Neural cell (in vitro differentiated cells): Measurements from ENCODE around the gene MIS12. TPM values are rescaled to one million over a fixed set of nuclear protein-coding genes. Genes with fewer than 3 reads are reported as not detected.

Experiments used
- H2AFZ ChIP-seq: fragments of 200-600, 300-800 bp; sonication (generic), shearing (Covaris generic); 2 replicates; pipeline ENCODE4 v1.6.0; 2014; ENCODE audit warnings: low read depth, mild to moderate bottlenecking, antibody characterized with exemption, low read length, moderate library complexity
- H3F3A ChIP-seq: fragments of 200-600 bp; shearing (Covaris generic); 2 replicates; pipeline ENCODE4 v1.6.1; 2016; ENCODE audit warnings: mild to moderate bottlenecking, moderate library complexity, mixed read lengths, antibody characterized with exemption, low read length; ENCODE audit not compliant: insufficient read depth, poor library complexity, severe bottlenecking
- H3K27ac ChIP-seq: fragments of 200-600, 300-800 bp; sonication (generic), shearing (Covaris generic); 2 replicates; pipeline ENCODE4 v1.5.1; 2014; ENCODE audit warnings: mild to moderate bottlenecking, low read length, moderate library complexity
- H3K27me3 ChIP-seq: fragments of 300-800, 200-600 bp; sonication (generic), shearing (Covaris generic); 2 replicates; pipeline ENCODE4 v1.6.0; 2014; ENCODE audit warnings: mild to moderate bottlenecking, low read depth, low read length, moderate library complexity; ENCODE audit not compliant: insufficient read depth
- H3K36me3 ChIP-seq: fragments of 300-800, 200-600 bp; sonication (generic), shearing (Covaris generic); 2 replicates; pipeline ENCODE4 v1.5.1; 2014; ENCODE audit warnings: mild to moderate bottlenecking, antibody characterized with exemption, low read length, moderate library complexity; ENCODE audit not compliant: insufficient read depth
- H3K4me2 ChIP-seq: fragments of 300-800, 200-600 bp; sonication (generic), shearing (Covaris generic); 2 replicates; pipeline ENCODE4 v1.6.0; 2014; ENCODE audit warnings: mild to moderate bottlenecking, low read length
- H3K4me3 ChIP-seq: fragments of 300-800, 200-600 bp; sonication (generic), shearing (Covaris generic); 2 replicates; pipeline ENCODE4 v1.5.1; 2014; ENCODE audit warnings: mild to moderate bottlenecking, low read length, moderate library complexity
- H3K79me2 ChIP-seq: fragments of 200-600 bp; shearing (Covaris generic); replicated peaks from 2 replicates; pipeline ENCODE4 v1.6.0; 2014; ENCODE audit warnings: mild to moderate bottlenecking, low read length, moderate library complexity; ENCODE audit not compliant: insufficient read depth
- H3K9ac ChIP-seq: fragments of 300-800, 200-600 bp; sonication (generic), shearing (Covaris generic); 2 replicates; pipeline ENCODE4 v1.6.1; 2016; ENCODE audit warnings: mild to moderate bottlenecking, low read length, mixed read lengths
- H3K9me2 ChIP-seq: fragments of 200-600 bp; shearing (Covaris generic); 2 replicates; pipeline ENCODE4 v1.6.1; 2016; ENCODE audit warnings: mild to moderate bottlenecking, low read length, mixed read lengths; ENCODE audit not compliant: insufficient read depth
- H3K9me3 ChIP-seq: fragments of 200-600, 300-800 bp; sonication (generic), shearing (Covaris generic); 2 replicates; pipeline ENCODE4 v1.6.1; 2016; ENCODE audit warnings: mild to moderate bottlenecking, mixed run types, low read length, moderate library complexity, mixed read lengths
- H4K20me1 ChIP-seq: fragments of 200-600 bp; shearing (Covaris generic); 2 replicates; pipeline ENCODE4 v1.6.1; 2016; ENCODE audit warnings: mild to moderate bottlenecking, mixed run types; ENCODE audit not compliant: insufficient read depth
- CTCF ChIP-seq: fragments of 450-650 bp; IDR thresholded peaks from 2 replicates; pipeline ENCODE4 v1.5.1; 2014; ENCODE audit warnings: antibody characterized with exemption, mild to moderate bottlenecking, moderate library complexity; ENCODE audit not compliant: poor library complexity, severe bottlenecking
- EP300 ChIP-seq: fragments of 450-650 bp; conservative IDR thresholded peaks from 2 replicates; pipeline ENCODE4 v1.6.1; 2014; ENCODE audit warnings: antibody characterized with exemption, mild to moderate bottlenecking, moderate library complexity; ENCODE audit not compliant: poor library complexity, severe bottlenecking
- EZH2 ChIP-seq: fragments of 200-600, 300-800 bp; shearing (Covaris generic), sonication (generic); IDR thresholded peaks from 2 replicates; pipeline ENCODE4 v1.6.1; 2014; ENCODE audit warnings: antibody characterized with exemption, low read length, borderline replicate concordance, mild to moderate bottlenecking; ENCODE audit not compliant: insufficient read depth, poor library complexity, severe bottlenecking
- MXI1 ChIP-seq: fragments of 450-650 bp; conservative IDR thresholded peaks from 2 replicates; pipeline ENCODE4 v1.6.1; 2014; ENCODE audit warnings: antibody characterized with exemption, mild to moderate bottlenecking; ENCODE audit not compliant: poor library complexity, severe bottlenecking
- POLR2AphosphoS5 ChIP-seq: IDR thresholded peaks from 2 replicates; pipeline ENCODE4 v1.6.1; 2012
- RAD21 ChIP-seq: fragments of 450-650 bp; conservative IDR thresholded peaks from 2 replicates; pipeline ENCODE4 v1.6.1; 2014; ENCODE audit warnings: antibody characterized with exemption, mild to moderate bottlenecking, moderate library complexity
- SMC3 ChIP-seq: fragments of 450-650 bp; conservative IDR thresholded peaks from 2 replicates; pipeline ENCODE4 v1.6.1; 2014; ENCODE audit warnings: antibody characterized with exemption, mild to moderate bottlenecking, moderate library complexity; ENCODE audit not compliant: poor library complexity
- TAF1 ChIP-seq: IDR thresholded peaks from 2 replicates; pipeline ENCODE4 v1.6.1; 2012; ENCODE audit warnings: low read depth
- polyA plus RNA-seq: library from polyadenylated mRNA; depleted of rRNA; stranded (reverse); fragments of >200 nt; gene quantifications from 2 replicates; pipeline ENCODE4 v1.2.3, GENCODE V29; 2014
- TF ChIP-seq, protein P1 (sequence below): IDR thresholded peaks from 2 replicates; pipeline ENCODE4 v1.6.1; 2012; ENCODE audit warnings: borderline replicate concordance

The MIS12 gene
- polyA plus RNA-seq, 1 donor from 2014 or later, result 41.4 TPM

- Histone ChIP-seq H3K4me2 (no peak overlapping the region), H2AFZ (no peak overlapping the region), H3K27ac (no peak overlapping the region), H3K27me3 (no peaks in the 10 kb centered on the region), H4K20me1 (no peaks in the 10 kb centered on the region), H3K36me3 (no peaks in the 10 kb centered on the region), H3K79me2 (no peaks in the 10 kb centered on the region), H3K9ac (no peak overlapping the region), H3K9me2 (no peaks in the 10 kb centered on the region), H3K4me3 (no peak overlapping the region), H3F3A (no peaks in the 10 kb centered on the region), H3K9me3 (no peaks in the 10 kb centered on the region)
- TF ChIP-seq CTCF (no peak), EP300 (no peak), EZH2 (no peak), RAD21 (no peak), MXI1 (no peak), POLR2AphosphoS5 (no peak), TAF1 (no peak), SMC3 (no peak)
- TF ChIP-seq, protein P1, sequence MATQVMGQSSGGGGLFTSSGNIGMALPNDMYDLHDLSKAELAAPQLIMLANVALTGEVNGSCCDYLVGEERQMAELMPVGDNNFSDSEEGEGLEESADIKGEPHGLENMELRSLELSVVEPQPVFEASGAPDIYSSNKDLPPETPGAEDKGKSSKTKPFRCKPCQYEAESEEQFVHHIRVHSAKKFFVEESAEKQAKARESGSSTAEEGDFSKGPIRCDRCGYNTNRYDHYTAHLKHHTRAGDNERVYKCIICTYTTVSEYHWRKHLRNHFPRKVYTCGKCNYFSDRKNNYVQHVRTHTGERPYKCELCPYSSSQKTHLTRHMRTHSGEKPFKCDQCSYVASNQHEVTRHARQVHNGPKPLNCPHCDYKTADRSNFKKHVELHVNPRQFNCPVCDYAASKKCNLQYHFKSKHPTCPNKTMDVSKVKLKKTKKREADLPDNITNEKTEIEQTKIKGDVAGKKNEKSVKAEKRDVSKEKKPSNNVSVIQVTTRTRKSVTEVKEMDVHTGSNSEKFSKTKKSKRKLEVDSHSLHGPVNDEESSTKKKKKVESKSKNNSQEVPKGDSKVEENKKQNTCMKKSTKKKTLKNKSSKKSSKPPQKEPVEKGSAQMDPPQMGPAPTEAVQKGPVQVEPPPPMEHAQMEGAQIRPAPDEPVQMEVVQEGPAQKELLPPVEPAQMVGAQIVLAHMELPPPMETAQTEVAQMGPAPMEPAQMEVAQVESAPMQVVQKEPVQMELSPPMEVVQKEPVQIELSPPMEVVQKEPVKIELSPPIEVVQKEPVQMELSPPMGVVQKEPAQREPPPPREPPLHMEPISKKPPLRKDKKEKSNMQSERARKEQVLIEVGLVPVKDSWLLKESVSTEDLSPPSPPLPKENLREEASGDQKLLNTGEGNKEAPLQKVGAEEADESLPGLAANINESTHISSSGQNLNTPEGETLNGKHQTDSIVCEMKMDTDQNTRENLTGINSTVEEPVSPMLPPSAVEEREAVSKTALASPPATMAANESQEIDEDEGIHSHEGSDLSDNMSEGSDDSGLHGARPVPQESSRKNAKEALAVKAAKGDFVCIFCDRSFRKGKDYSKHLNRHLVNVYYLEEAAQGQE, result no peak
Observed at GRCh38 chr17:5511401-5512225, 25.2 kb downstream of the MIS12 start.

DNA sequence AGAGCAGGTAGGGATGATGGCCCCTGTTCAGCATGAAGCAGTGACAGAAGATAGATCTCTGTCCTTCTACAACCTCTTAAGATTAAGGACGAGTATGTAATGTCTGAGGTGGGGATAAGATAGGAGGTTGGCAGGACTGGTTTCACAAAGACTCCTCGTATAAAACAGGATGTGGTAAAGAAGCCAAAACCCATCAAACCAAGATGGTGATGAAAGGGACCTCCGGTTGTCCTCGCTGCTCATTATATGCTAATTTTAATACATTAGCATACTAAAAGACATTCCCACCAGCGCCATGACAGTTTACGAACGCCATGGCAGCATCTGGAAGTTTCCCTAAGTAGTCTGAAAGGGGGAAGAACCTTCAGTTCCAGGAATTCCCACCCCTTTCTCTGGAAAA, 27.3 kb downstream of the MIS12 start:
- H2AFZ ChIP-seq, result no peak overlapping the region
- H3K27ac ChIP-seq, result no peak overlapping the region
- H3K9ac ChIP-seq, result no peak overlapping the region
- TF ChIP-seq, protein P1, result no peak
- no peak for TF ChIP-seq RAD21
- TF ChIP-seq POLR2AphosphoS5, result no peak
- TF ChIP-seq TAF1, result no peak
- no peak for TF ChIP-seq SMC3
- TF ChIP-seq MXI1, result no peak
- H3K79me2 ChIP-seq, result no peaks in the 10 kb centered on the region
- H3K36me3 ChIP-seq, result no peaks in the 10 kb centered on the region
- no peaks in the 10 kb centered on the region for H3F3A ChIP-seq
- H3K4me3 ChIP-seq, result no peak overlapping the region
- H3K9me3 ChIP-seq, result no peaks in the 10 kb centered on the region
- H3K9me2 ChIP-seq, result no peaks in the 10 kb centered on the region
- no peaks in the 10 kb centered on the region for H4K20me1 ChIP-seq
- H3K27me3 ChIP-seq, result no peaks in the 10 kb centered on the region
- H3K4me2 ChIP-seq, result no peak overlapping the region
